Stimulated activated CD4-positive, alpha-beta T cell treated with anti-CD3 and anti-CD28 coated beads, Interleukin-4, amount 100 ng/mL, for 48 hours (primary cell): ENCODE data around the gene OR1C1.
"Not testable (repeated sequence)": the region's sequence is repeated elsewhere in the genome, so short reads cannot be mapped to it uniquely, and the experiment has no call there.

Experiments used
- DNase-seq, 2 donors: peaks; one replicate each; pipeline ENCODE4 v3.0.0-alpha.2; 2020; ENCODE audit warnings: low read depth in 2 of 2

OR1C1 gene, protein sequence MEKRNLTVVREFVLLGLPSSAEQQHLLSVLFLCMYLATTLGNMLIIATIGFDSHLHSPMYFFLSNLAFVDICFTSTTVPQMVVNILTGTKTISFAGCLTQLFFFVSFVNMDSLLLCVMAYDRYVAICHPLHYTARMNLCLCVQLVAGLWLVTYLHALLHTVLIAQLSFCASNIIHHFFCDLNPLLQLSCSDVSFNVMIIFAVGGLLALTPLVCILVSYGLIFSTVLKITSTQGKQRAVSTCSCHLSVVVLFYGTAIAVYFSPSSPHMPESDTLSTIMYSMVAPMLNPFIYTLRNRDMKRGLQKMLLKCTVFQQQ

DNA sequence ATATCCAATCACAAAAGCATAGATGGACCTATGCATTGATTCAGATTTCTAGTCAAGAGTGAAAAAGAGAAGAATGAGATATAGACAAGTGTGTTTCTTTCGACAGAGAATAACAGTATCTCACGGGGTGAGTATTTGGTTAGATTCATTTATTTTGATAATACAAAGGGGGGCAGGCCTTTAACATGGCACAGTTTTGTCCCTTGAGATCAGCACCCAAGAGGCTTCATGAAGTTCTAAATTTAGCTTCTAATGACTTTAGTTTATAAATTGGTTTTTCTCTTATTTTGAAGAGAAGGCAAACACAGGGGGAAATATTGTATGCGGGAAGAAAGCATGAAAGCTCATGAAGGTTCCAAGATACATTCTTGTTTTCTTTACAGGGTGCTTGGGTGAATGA lies at the start of gene OR1C1:
Gene OR1C1 (minus strand): TSS at position 101 of the 400 bp plus-strand sequence. CDS start 2,150 bp downstream, outside the sequence.
- DNase-seq = no peak

DNA sequence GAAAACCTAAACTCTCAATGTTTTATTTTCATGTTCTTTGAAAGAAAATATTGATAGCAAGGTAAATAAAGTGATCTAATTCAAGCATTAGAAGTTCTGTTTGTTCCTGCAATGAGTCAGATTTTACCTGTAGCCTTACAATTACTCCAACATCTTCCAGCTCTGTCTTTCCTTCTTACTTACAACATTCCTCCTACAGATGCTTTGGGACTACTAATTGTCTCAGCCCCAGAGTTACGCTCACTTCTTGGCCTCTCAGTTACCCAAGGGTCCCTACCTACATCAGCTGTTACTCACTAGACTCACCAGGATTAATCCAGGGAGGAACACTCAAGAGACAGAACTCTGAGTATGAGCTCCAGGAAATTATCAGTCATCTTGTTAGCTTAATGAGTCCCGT lies 37.2 kb upstream of the OR1C1 start:
- DNase-seq = no peak

DNA sequence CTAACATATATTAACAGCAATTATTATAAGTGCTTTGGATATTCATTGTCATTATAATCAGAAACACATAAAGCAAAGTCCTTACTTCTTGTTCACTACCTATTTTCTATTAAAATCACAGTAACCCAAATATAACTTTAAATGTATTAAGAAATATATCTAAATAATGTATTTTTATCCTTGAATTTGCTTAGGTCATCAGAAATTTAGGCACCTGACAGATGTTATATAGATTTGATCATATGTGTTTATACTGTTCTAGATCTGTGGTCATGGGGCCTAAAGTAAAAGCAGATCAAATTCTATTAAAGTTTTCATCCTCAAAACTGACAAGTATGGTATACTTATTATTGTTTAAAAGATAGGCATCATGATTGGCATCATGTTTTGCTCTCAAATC lies 9.2 kb upstream of the OR1C1 start:
- DNase-seq = no peak

DNA sequence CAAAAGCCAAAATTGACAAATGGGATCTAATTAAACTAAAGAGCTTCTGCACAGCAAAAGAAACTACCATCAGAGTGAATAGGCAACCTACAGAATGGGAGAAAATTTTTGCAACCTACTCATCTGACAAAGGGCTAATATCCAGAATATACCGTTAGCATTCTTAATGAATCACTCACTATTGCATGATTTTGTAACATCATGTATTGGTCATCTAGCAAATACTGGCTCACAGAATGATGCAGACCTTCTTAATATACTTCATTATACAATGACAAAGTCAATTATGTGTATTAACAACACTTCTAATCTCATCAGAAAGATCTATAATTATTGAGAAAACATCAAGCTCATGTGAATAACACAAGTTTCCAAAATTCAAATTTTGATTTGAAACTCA lies 6.0 kb downstream of the OR1C1 start:
- not testable (repeated sequence) for DNase-seq

DNA sequence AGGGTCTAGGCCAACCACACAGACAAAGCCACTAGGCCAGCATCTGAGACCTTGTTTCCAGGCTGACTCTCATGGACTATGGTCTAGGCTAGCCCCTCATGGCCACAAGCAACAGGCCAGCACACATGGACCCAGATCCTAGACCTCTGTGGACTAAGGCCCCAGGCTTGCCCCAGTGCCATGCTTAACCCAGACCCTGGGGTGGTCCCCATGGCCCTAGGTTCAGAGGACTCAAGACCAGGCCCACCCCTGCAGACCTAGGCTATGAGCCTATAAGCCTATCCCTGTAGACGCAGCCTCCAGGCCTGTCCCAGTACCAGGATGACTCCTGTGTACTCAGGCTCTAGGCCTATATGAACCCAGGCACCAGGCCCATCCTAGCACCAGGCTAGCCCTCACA lies 10.5 kb downstream of the OR1C1 start:
- DNase-seq = no peak

DNA sequence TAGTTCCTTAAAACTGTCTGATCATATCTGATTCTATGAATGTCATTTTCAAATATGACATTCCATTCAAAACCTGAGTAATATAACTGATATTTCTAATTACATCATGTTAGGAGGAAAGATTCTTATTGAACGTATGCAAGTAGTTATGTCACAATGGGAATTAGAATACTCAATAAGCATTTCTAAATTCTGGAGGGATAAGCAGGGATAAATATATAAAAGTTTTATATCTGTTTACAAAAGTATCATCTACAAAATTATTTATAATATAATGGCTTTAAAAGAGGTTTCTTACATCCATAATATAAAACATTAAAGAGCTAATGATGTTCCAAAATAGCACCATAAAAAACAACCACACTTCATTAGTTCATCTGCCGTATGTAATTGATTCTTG lies 12.3 kb downstream of the OR1C1 start, which contains the start of gene OR14A2:
Gene OR14A2 (minus strand): TSS at position 101 of the 400 bp plus-strand sequence.
- DNase-seq = no peak

DNA sequence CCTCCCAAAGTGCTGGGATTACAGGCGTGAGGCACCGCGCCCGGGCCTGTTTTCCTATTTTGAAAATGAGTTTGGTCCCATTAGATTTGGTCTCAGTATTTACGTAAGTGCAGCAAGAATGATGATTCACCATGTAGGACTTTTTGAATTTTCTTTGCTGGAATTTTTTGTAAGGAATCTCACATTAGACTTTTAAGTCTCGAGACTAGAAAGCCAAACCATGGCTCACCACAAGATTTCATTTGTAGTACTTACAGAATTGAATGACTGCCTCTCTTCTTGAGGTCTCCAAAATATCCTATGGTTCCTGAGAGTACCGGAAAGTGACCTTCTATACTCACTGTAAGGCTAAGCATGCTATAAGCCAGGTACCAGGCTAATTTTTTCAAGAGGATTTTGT lies 12.7 kb downstream of the OR1C1 start:
- DNase-seq = no peak

DNA sequence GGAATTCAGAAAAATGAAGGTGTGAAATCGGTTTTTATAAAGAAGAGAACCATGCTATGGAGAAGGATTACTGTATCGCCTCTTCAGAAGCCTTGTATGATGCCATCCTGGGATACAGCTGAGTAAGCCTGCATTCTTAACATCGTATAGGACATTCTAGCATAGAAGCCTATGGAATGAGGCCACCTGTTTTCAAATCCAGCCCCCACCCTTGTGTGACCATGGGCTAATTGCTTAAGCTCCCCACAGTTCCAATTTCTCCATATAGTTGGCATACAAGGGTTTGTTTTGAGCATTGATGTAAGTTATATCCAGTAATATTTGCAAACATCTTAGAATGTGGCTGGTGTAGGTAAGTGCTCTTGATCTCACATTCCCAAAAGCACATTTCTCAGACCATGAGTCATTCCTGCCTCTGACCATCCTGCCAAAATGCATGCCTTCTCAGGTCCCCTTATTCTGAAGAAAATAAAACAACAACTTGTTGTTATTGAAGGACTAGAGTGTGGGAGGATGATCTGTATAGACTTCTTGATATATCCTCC lies 13.9 kb downstream of the OR1C1 start:
- no peak for DNase-seq

DNA sequence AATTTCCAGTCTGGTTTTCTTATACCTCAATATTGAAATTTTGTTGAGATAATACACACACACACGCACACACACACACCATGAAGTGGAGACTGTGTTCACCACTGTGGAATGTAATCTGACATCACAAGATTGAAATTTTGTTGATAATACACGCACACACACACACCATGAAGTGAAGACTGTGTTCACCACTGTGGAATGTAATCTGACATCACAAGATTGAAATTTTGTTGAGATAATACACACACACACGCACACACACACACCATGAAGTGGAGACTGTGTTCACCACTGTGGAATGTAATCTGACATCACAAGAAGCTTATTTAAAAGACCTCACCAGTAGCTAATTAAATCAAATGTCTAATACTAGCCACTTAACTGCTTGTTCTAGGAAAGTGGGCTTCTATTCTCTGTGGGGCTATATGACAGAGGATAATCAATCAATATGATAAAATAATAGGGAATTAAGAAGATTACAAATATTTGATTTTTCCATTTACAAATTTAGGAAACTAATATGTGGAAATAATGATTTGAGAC lies 18.1 kb downstream of the OR1C1 start:
- DNase-seq = not testable (repeated sequence)

DNA sequence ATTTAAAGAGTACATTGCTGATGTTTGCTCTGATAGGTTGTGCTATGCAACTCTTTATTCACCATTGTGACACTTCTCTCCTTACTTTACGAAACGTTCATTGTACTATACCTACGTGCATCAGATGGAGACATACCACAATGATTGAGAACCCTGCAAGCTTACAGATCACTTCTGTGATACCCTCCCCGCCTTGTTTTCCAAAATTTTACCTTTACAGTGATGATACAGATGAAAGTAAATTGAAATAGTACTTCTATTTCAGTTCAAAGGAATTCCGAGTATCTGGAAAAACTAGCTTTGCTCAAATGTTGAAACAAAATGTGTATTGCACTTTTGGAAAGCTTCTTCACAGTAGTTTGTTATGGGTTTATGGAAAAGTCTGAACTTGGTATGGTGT lies 18.6 kb downstream of the OR1C1 start:
- no peak for DNase-seq

DNA sequence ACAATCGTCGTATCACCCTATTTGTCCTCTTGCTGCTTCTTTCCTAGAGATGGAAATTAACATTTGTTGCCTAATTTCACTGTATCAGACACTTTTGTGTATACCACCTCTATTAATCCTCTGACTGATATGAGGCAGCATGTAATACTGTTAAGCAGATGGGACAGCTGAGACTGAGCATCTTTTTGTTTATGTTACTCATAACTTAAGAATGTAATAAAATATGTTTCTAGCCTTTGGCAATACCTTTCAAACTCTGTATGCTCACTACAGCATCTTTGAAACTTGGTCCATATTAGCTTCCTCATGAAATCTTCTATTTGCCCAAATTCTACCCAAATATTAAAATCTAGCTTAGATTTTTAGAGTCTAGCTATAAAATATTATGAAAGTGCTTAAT lies 19.6 kb downstream of the OR1C1 start:
- no peak for DNase-seq

DNA sequence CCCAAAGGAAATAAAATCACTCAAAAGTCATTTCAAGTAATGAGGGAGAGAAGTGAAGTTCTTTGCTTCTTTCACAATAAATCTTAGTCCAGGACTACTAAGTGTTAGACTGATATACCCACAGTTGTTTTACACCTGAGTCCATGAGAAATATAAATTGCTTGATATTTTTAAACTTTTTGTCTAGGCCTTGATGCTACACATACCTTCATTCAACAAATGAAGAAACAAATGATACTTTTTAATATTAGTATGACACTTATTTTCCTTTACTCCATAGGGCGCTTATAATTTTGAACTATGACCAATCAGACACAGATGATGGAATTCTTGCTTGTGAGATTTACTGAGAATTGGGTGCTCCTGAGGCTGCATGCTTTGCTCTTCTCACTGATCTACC lies 22.0 kb downstream of the OR1C1 start, which contains the start of gene OR14K1:
Gene OR14K1 (plus strand): TSS at position 301 of the 400 bp plus-strand sequence. CDS start 0 bp downstream, at position 301.
- DNase-seq = no peak

DNA sequence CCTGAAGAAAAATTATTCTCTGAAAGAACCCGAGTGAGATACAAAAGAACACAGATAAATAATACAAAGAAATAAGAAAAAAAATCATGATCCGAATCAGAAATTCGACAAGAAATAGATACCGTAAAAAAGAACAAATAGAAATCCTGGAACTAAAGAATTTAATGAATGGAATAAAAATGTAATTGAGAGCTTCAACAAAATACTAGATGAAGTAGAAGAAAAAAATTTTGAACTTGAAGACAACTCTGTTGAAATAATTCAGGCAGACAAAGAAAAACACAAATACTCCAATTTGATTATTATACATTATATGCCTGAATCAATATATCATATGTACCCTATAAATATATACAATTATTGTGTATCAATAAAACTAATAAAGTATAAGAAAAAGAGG lies 39.1 kb downstream of the OR1C1 start:
- DNase-seq = no peak

DNA sequence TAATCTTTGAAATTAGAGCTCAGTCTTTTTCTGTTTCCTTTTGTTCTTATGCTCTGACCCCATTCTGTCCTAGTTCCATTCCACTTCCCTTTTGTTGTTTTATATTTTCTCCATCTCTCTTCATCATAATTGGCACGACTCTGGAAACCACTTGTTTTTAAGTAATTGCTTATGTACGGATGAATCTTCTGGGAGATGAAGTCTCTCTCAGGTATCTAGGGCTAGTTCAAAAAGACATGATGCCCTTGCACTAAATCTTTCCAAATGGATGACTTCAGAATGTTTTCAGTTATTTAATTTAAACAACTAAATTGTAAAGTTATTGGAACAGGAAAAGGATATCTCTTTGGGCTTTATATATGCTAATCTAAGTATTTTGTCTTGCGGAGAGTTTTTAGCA lies 43.8 kb downstream of the OR1C1 start, which contains the start of gene OR6F1:
Gene OR6F1 (minus strand): TSS at position 101 of the 400 bp plus-strand sequence. CDS start 3,891 bp downstream, outside the sequence.
- no peak for DNase-seq

DNA sequence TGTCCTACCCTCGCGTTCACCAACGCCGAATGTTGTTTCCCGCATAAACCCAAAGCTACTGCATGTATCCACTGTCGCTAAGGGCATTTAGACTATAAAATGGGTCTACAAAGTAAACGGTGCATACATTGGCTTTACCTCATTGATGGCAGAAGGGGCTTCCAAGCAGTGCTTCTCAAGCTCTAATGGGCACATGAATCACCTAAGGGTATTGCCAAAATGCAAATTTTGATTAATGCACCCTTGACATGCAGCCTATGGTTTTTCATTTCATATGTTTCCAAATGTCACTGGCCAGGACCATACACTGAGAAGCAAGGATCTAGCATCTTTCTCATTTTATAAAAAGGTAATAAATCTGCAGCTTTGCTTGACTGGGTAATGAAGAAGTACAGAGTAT lies 46.6 kb downstream of the OR1C1 start:
- DNase-seq = no peak

DNA sequence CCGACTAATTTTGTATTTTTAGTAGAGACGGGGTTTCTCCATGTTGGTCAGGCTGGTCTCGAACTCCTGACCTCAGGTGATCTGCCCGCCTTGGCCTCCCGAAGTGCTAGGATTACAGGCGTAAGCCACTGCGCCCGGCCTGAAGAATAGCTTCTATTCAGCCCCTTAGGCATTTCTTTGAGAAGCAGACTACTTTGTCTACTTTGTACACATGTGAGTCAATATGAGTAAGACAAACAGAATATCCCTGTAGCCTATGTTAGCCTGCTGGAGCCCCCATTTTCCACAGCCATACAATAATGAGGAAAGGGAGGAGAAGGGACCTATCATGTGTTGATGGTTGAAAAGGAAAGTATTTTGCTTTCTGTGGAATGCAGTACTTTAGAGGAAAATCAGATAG lies 49.7 kb downstream of the OR1C1 start:
- not testable (repeated sequence) for DNase-seq
